Neural progenitor cell (in vitro differentiated cells): ENCODE data around the gene GRIN3B.

Experiments used
- EZH2 ChIP-seq: fragments of 200-600 bp; sonication (generic); IDR thresholded peaks from 2 replicates; pipeline ENCODE4 v1.6.1; 2017; ENCODE audit warnings: antibody characterized with exemption, mild to moderate bottlenecking, moderate library complexity
- TF ChIP-seq, protein P1 (sequence below): fragments of 200-600 bp; sonication (generic); IDR thresholded peaks from 2 replicates; pipeline ENCODE4 v1.5.1; 2017; ENCODE audit warnings: antibody characterized with exemption, mild to moderate bottlenecking

DNA sequence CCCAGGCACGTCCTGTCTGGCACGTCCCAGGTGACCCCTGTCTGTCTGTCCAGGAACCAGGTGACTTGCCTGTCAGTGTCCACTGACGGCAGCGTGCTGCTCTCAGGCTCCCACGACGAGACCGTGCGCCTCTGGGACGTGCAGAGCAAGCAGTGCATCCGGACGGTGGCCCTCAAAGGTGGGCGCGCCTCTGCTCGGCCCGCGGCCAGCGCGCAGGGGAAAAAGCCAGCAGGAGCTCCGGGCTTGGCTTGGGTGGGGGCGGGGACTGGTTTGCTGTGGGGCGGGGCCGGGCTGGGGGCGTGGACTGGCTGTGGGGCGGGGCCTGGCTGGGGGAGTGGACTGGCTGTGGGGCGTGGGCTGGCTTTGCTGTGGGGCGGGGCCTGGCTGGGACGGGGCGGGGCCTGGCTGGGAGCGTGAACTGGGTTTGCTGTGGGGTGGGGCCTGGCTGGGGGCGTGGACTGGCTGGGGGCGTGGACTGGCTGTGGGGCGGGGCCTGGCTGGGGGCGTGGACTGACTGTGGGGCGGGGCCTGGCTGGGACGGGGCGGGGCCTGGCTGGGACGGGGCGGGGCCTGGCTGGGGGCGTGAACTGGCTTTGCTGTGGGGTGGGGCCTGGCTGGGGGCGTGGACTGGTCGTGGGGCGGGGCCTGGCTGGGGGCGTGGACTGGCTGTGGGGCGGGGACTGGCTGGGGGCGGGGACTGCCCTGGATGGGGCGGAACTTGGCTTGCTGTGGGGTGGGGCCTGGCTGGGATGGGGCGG is 8.9 kb upstream of the GRIN3B start:
- TF ChIP-seq, protein P1, sequence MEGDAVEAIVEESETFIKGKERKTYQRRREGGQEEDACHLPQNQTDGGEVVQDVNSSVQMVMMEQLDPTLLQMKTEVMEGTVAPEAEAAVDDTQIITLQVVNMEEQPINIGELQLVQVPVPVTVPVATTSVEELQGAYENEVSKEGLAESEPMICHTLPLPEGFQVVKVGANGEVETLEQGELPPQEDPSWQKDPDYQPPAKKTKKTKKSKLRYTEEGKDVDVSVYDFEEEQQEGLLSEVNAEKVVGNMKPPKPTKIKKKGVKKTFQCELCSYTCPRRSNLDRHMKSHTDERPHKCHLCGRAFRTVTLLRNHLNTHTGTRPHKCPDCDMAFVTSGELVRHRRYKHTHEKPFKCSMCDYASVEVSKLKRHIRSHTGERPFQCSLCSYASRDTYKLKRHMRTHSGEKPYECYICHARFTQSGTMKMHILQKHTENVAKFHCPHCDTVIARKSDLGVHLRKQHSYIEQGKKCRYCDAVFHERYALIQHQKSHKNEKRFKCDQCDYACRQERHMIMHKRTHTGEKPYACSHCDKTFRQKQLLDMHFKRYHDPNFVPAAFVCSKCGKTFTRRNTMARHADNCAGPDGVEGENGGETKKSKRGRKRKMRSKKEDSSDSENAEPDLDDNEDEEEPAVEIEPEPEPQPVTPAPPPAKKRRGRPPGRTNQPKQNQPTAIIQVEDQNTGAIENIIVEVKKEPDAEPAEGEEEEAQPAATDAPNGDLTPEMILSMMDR, result no peak
- no peak for TF ChIP-seq EZH2
